T-helper 1 cell (primary cell): Measurements from ENCODE around the gene PLGRKT.
"Not testable (repeated sequence)": the region's sequence is repeated elsewhere in the genome, so short reads cannot be mapped to it uniquely, and the experiment has no call there.

Source experiments
- DNase-seq, 5 donors: peaks; one replicate each; pipeline ENCODE4 v3.0.0-alpha.2; 2012 to 2020

The PLGRKT gene

DNA sequence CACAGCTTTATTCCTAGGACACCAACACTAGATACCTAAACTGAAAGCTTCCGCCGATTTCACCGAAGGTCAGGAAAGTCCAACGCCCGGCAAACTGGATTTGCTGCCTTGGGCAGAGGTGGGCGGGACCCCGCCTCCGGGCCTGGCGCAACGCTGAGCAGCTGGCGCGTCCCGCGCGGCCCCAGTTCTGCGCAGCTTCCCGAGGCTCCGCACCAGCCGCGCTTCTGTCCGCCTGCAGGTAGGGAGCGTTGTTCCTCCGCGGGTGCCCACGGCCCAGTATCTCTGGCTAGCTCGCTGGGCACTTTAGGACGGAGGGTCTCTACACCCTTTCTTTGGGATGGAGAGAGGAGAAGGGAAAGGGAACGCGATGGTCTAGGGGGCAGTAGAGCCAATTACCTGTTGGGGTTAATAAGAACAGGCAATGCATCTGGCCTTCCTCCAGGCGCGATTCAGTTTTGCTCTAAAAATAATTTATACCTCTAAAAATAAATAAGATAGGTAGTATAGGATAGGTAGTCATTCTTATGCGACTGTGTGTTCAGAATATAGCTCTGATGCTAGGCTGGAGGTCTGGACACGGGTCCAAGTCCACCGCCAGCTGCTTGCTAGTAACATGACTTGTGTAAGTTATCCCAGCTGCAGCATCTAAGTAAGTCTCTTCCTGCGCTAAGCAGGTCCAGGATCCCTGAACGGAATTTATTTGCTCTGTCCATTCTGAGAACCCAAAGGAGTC lies 12.8 kb upstream of the PLGRKT start, which contains the start of gene CD274:
CD274 (plus strand) TSS at position 184 of the 733 bp plus-strand sequence. CDS start 5,572 bp downstream, outside the sequence.
- peak; percentile 65 to 90 (median 69) for DNase-seq

DNA sequence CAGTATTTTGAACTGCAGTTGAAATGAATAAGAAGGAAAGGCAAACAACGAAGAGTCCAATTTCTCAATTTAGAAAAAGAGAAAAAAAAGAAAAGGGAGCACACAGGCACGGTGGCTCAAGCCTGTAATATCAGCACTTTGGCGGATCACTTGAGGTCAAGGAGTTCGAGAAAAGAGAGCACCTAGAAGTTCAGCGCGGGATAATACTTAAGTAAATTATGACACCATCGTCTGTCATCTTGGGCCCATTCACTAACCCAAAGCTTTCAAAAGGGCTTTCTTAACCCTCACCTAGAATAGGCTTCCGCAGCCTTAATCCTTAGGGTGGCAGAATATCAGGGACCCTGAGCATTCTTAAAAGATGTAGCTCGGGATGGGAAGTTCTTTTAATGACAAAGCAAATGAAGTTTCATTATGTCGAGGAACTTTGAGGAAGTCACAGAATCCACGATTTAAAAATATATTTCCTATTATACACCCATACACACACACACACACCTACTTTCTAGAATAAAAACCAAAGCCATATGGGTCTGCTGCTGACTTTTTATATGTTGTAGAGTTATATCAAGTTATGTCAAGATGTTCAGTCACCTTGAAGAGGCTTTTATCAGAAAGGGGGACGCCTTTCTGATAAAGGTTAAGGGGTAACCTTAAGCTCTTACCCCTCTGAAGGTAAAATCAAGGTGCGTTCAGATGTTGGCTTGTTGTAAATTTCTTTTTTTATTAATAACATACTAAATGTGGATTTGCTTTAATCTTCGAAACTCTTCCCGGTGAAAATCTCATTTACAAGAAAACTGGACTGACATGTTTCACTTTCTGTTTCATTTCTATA lies 12.0 kb upstream of the PLGRKT start:
- DNase-seq: no peak

DNA sequence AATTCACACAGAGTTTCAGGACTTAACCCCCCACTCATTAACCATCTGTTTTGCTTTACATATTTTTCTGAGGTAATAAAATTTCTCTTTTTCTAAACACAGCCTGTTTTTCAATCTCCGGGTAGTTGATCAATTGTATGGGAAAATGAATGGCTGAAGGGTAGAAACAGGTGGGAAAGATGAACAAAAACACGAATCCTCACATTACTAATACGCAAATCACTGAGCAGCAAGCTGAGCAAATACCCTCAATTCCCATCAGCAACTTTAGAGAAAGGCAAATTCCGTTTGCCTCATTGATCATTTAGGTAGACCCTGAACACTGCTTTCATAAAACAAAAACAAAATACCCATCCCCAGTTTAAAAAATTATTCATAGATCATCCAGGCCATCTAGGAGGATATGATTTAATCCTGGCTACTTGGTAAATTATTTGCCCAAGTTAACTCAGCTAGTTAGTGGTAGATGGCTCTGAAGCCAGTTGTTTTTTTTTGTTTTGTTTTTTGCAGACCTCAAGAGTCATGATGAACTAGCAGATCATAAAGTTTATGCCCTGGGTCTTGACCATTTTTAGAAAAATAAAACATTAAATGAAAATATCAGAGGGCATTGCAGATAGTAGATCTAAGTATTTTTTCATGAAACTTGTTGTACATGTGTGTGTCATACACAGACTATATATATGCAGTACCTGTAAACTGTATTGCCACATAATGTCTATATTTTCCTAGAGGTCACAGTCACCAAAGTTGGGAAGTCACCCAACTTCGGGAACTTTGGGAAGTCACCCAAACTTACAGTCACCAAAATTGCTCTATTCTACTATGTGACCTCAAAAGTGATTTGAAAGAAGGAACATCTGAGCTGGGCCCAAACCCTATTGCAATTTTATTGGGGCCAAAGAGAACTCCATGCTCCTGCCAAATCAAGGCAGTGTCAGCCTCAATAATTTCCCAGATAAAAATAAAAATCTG lies 11.0 kb upstream of the PLGRKT start:
- DNase-seq: no peak

DNA sequence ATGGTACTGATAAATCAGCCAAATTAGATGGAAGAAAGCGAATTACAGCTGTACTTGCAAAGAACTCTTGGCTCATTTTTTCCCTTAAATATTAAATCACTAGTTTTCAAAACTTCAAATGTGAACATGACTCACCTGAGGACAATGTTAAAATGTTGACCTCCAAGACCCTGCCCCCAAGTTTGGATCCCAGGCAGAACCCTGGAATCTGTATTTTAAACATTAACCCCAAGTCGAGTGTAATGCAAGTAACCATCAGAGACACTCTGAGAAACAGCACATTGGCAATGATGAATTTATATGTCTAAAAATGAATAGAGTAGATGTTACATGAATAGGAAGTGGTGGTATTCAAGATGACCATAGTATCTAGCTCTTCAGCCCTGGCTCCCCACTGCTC lies 10.3 kb upstream of the PLGRKT start:
- no peak for DNase-seq

DNA sequence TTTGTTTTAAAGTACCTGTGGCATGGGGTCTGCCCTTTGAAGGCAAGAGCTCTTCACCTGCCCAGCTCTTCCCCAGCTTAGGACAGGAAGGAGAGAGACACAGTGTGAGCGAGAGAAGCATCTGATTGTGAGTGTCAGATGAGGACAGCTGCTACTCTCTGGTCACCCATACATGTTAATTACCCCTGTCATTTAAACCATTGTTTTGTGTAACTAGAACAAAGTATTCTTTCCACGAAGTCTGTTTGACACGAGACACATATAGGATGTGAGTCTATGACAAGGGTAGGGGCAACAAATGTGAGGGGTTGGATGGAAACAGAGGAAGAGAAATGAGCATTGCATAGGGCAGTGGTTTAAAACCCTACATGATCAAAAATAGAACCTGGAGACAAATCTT lies 9.6 kb upstream of the PLGRKT start:
- peak in 1 of 5 donors; percentile 28 for DNase-seq

DNA sequence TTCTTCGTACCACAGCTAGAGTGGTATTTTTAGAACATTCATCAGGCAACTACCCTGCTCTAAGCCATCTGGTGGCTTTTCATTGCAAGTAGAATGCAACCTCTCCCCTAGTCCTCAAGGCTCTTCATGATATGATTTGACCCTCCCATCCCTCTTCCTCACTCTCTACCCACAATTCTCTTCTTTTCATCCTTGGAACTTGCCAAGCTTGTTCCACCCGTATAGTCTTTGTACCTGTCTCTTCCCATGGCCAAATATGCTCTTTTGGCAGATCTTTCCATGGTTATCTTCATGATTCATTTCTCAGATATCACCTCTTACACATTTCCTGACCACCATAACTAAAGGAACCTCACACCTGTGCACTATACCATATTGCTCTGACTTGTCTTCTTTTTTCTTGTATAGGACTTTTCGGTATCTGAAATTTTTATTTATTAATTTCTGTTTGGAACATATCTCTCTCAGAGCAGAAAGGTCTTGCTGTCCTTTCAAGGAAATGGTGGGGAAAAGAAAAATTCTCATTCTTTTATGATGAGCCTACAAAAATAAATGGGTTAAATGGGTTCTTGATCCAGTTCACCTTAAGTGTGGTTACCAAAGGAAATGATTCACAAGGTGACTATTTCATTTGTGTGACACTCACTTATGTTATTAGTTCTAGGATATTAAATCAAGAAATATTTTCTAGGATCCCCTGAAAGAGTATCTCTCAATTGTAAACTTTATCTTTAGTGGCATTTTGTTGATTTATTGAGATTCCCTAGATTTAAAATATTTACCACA lies 8.9 kb upstream of the PLGRKT start:
- DNase-seq: no peak

DNA sequence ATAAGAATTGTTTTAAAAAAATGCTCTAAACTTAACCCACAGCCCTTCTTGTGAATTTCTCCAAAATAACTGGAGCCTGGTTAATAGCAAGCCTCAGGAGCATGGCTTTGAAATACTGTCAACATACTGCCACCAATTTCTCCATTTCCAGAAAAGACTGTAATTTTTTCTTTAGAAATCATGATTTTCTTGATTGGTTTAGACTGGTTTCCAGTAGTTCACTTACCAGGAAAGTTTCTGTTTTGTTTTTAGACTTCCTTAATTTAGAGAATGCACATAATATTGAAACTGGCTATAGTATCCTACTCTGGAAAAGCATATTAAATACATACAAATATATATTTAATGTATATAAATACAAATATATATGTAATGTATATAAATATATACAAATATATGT lies 8.2 kb upstream of the PLGRKT start:
- no peak for DNase-seq

DNA sequence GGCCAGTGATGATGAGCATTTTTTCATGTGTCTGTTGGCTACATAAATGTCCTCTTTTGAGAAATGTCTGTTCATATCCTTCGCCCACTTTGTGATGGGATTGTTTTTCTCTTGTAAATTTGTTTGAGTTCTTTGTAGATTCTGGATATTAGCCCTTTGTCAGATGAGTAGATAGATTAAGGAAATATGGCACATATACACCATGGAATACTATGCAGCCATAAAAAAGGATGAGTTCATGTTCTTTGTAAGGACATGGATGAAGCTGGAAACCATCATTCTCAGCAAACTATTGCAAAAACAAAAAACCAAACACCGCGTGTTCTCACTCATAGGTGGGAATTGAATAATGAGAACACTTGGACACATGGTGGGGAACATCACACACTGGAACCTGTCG lies 7.4 kb upstream of the PLGRKT start:
- not testable (repeated sequence) for DNase-seq

DNA sequence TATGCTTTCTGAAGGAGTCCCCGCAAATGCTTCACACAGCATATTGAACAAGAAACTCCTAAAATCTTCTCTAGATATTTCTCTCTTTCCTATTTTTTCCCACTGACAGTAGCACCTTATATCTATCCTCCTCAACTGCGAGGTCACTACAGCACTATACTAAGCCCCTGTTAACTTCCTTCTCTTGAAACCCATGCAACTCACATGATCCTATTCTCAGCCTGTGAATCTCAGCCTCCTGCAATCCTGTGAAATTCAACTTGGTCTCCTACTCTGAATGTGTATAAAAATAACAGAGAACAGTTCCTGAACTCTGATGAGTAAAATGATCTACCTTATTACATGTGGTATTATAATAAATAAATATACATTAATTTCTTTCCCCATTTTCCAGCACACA lies 6.1 kb upstream of the PLGRKT start:
- DNase-seq: no peak

DNA sequence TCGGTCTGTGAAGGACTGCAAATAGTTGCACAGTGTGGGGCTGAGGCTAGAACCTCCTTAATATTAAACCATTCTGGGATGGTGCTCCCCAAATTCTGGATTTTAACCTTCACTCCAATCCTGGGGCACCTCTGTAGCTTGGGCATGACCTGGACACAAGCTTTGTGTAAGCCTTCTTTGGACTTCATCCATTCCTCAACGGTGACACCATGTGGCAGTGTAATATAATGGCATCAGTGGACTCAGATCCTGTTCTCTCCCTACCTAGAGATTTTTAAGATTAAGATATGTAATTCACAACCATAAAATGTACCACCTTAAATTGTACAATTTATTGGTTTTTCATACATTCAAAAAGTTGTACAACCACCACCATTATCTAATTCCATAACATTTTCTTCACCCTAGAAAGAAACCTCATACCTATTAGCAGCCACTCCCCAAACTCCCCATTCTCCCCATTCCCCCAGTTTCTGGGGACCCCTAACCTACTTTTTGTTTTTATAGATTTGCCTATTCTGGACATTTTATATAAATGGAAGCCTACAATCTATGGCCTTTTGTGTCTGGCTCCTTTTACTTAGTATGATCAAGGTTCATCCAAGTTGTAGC lies 4.8 kb upstream of the PLGRKT start:
- DNase-seq: peak in 2 of 5 donors; percentile 6 to 57

DNA sequence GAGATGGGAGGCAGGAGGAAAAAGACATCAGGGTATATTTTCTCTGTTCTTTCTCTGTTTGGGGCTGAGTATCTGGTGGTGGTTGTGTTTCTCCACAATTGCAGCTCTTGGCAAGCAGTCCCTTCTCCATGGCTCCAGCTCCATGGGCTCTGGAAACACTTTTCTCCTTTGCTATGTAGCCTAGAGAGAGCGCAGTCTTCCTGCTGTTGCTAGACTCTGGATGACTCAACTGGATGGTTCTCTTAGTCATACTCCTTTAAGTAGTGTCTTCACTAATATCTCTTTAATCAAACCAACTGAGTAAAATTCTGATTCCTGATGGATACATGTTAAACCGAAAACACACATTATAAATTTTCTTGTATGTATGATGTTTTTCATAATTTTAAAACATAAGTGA lies 3.3 kb upstream of the PLGRKT start:
- no peak for DNase-seq

DNA sequence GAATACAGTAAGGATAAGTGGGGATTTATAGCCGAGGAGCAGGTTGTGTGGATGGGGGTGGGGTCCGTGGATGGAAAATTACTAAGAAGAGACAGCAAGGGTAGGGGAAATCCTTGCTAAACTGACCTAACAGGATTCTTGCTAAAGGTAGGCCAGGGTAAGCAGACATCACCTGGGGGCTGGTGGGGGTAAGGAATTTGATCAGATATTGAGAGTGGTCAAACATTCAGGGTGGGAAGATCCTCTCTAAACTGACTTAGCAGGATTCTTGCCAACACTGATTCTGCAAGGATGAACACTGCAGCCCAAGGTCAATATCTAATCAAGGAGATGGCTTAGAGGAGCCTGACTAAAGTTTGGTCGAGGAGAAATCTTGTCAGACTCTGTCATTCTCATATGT lies 2.7 kb upstream of the PLGRKT start:
- DNase-seq: no peak

DNA sequence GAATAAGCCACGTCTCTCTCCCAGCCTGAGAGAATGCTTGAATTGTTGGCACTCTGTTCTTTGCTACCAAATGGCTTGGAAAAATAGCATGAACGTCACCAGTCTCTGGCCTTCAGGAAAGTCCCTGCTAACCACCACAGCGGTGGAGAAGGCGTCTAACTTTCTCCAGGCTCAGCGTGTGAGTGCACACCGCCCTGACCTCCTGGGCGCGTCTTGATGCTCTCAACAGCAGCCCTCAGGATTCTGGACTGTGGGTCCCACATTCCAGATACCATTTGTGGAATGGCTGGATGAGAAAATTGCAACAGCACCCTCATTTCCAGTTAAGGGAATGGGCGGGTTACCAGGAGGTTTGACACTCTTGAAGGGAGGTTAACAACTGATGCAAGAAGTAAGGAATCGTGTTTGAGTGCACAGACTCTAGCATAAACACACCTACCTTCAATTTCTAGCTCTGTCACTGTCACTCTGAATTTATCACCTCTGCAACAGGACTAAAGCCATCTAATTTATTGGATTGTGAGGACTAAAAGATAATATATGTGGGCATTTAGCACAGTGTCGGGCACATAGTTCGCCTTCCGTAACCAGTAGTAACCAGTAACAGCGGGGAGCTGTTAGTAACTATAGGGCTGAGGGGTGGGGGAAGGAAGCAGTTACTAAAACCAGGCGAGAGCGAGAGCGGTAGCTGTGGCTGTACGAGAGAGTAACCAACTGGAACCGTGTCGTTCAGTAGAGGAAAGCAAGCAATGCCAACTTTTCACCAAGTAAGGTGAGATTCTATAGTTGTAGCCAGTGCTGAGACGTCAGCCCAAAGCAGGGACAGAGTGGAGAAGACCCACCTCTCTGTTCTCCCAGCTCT lies 807 bp upstream of the PLGRKT start:
- DNase-seq: peak; percentile 34 to 72 (median 45)

DNA sequence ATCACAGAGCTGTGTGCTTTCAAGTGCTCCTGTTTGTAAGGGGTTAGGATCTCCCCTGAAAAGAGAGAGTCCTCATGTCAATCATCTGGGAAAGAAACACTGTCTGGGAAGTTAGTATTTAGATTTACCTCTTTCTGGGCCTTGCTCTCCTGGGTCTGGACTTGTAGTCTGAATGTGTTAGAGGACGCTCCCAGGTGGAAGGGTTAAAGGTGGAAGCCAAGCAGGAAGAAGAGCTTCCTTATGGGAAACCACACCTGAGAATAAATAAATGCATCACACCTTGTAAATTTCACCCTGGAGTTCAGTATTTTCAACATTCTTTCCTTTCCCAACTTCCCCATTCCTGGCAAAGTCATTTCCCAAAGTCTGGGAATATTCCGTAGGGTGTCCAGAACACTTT lies 1.3 kb downstream of the PLGRKT start:
- no peak for DNase-seq

DNA sequence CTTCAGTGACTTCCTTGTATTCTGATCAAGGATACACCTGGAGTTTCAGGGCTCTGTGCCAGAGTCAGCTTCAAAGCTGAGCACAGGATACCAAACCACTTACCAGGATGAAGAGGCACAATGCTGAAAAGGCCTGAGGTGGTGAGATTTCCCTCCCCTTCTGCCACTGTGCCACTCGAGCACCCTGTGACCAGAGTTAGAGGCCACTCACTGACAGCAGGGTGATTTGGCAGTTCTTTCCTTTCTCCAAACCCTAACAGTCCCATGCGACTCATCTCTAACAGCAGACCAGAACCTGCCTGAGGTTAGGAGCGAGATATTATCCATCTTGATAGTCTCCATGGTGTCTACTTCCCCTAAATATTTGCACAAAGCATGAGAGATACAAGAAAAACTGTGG lies 1.8 kb downstream of the PLGRKT start:
- DNase-seq: no peak

DNA sequence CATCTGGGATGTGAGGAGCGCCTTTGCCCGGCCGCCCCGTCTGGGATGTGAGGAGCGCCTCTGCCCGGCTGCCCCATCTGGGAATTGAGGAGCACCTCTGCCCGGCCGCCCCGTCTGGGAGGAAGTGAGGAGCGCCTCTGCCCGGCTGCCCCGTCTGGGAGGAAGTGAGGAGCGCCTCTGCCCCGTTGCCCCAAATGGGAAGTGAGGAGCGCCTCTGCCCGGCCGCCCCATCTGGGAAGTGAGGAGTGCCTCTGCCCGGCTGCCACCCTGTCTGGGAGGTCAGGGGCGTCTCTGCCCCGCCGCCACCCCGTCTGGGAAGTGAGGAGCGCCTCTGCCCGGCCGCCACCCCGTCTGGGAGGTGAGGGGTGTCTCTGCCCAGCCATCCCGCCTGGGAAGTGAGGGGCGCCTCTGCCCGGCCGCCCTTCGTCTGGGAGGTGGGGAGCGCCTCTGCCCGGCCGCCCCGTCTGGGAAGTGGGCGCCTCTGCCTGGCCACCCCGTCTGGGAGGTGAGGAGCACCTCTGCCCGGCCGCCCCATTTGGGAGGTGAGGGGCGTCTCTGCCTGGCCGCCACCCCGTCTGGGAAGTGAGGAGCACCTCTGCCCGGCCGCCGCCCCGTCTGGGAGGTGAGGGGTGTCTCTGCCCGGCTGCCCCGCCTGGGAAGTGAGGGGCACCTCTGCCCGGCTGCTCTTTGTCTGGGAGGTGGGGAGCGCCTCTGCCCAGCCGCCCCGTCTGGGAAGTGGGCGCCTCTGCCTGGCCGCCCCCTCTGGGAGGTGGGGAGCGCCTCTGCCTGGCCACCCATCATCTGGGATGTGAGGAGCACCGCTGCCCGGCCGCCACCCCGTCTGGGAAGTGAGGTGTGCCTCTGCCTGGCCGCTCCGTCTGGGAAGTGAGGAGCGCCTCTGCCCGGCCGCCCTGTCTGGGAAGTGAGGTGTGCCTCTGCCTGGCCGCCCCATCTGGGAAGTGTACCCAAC lies 3.6 kb downstream of the PLGRKT start:
- not testable (repeated sequence) for DNase-seq

DNA sequence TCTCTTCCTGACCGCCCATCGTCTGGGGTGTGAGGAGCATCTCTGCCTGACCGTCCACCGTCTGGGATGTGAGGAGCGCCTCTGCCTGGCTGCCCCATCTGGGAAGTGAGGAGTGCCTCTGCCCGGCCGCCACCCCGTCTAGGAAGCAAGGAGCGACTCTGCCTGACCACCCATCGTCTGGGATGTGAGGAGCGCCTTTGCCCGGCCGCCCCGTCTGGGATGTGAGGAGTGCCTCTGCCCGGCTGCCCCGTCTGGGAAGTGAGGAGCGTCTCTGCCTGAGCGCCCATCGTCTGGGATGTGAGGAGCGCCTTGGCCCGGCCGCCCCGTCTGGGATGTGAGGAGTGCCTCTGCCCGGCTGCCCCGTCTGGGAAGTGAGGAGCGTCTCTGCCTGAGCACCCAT lies 4.4 kb downstream of the PLGRKT start:
- DNase-seq: peak in 1 of 5 donors; percentile 13

DNA sequence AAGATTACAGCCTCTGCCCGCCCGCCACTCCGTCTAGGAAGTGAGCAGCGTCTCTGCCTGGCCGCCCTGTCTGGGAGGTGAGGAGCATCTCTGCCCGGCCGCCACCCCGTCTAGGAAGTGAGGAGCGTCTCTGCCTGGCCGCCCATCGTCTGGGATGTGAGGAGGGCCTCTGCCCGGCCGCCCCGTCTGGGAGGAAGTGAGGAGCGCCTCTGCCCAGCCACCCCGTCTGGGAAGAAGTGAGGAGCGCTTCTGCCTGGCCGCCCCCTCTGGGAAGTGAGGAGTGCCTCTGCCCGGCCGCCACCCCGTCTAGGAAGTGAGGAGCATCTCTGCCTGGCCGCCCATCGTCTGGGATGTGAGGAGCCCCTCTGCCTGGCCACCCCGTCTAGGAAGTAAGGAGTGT lies 4.8 kb downstream of the PLGRKT start:
- DNase-seq: not testable (repeated sequence)

DNA sequence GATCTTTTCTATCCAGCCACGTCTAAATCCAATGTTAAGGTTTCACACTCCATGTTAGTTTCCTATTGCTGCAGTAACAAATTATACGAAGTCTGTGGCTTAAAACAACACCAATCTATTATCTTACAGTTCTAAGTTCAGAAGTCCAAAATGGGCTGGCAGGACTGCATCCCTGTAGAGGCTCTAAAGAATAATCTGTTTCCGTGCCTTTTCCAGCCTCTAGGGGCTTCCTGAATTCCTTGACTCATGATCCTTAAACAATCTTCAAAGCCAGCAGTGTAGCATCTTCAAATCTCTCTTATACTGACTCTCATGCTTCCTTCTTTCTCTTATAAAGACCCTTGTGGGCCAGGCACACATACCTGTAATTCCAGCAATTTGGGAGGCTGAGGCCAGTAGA lies 6.8 kb downstream of the PLGRKT start:
- DNase-seq: no peak
